HG03565 (cell line): Measurements from ENCODE around the gene DNMT3B.

Experiments
- ATAC-seq: cut with Tn5 transposase; IDR thresholded peaks from one replicate; pipeline ENCODE4 v1.9.1; 2021; ENCODE audit warnings: mild to moderate bottlenecking, moderate library complexity; ENCODE audit not compliant: unreplicated experiment

DNMT3B gene

DNA sequence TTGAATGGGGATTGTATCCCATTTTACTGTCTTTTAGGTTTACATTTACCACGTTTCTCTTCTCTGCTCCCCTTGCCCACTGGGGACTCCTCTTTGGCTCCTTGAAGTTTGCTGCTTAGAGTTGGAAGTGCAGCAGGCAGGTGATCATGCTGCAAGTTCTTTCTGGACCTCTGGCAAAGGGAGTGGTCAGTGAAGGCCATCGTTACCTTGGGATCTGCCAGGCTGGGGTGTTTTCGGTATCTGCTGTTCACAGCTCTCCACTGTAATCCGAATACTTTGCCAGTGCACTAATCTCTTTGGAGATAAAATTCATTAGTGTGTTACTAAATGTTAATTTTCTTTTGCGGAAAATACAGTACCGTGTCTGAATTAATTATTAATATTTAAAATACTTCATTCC lies 87.4 kb downstream of the DNMT3B start:
- no peak for ATAC-seq

DNA sequence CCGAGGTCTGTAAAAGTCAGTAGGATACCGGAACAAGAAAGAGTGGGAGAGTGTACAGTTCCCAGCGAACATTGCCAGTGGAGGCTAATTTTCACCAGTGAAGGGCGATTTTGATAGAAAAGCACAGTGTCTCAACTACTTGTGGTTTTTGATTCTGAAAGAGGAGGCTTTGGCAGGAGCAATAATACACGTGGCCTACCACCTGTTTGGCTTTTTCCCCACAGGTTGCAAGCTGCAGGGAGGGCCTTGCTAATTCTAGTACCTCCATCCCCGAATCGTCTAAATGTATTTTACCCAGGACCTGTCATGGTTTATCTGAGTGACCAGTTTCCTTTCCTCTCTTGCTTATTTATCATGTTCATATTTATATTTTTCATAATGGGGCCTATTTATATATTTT lies 93.2 kb downstream of the DNMT3B start:
- no peak for ATAC-seq

GRCh38 chr20:32858189-32858588 lies 96.0 kb downstream of the DNMT3B start:
- ATAC-seq = no peak
